ENCODE measurements around the gene TANK.
A peak's percentile ranks its signal among the peaks of the same experiment; 100 is the strongest.

DNA sequence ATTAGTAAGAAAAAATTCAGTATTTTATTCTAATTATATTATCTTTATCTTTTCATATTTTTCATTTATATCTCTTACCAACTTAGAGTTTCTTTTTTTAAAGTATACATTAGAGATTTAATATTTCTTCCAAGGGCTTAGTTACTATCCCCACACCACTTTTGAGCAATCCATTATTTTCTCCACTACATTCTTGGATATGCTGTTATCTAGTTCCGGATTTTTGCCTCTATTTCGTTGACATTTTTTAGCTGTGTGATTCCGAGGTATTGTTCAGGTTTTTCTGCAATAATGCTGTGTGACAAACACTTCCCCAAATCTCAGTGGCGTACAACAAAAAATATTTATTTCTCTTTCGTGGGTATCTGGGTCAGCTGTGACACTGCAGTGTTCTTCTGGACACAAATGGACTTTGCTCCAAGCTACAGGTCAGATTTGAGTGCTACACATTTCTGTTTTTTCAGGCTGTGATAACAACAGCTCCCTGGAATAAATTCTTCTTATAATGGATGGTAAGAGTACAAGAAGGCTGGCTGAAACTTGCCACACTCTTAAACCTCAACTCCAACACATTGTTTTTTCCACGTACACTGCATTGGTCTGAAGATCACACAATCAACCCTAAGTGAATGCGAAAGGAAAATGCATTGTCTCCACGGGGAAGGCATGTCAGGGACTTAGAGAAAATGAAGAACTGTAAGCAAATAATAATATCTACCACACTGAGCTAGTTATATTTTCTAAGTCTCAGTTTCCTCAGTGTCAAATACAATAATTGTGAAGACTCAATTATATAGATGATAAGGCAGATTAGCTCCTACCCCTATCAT lies 97.1 kb downstream of the TANK start:
- TF ChIP-seq, protein P1, sequence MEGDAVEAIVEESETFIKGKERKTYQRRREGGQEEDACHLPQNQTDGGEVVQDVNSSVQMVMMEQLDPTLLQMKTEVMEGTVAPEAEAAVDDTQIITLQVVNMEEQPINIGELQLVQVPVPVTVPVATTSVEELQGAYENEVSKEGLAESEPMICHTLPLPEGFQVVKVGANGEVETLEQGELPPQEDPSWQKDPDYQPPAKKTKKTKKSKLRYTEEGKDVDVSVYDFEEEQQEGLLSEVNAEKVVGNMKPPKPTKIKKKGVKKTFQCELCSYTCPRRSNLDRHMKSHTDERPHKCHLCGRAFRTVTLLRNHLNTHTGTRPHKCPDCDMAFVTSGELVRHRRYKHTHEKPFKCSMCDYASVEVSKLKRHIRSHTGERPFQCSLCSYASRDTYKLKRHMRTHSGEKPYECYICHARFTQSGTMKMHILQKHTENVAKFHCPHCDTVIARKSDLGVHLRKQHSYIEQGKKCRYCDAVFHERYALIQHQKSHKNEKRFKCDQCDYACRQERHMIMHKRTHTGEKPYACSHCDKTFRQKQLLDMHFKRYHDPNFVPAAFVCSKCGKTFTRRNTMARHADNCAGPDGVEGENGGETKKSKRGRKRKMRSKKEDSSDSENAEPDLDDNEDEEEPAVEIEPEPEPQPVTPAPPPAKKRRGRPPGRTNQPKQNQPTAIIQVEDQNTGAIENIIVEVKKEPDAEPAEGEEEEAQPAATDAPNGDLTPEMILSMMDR (IDR thresholded peaks at IDR 0.05) = no peak
- TF ChIP-seq POLR2A (IDR thresholded peaks at IDR 0.05) = peak in 1 of 2 donors; percentile 21
